Stimulated activated CD8-positive, alpha-beta memory T cell treated with anti-CD3 and anti-CD28 coated beads, Interleukin-7, amount 100 ng/mL, for 24 hours (primary cell): ENCODE results near the gene OVOL2.

Experiments used
- DNase-seq: peaks from one replicate; pipeline ENCODE4 v3.0.0-alpha.2; 2020; ENCODE audit warnings: low read depth

The OVOL2 gene

DNA sequence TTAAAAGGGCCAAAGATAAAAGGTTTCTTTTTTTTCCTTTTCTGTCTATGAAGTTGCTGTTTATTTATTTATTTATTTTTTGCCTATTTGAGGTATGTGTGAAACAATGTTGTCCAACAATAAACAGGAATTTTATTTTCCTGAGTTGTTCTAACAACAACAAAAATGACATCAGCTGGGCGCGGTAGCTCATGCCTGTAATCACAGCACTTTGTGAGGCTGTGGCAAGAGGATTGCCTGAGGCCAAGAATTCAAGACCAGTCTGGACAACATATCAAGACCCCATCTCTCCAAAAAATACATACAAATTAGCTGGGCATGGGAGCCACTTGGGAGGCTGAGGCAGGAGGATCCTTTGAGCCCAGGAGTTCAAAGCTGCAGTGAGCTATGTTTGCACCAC, 44.8 kb downstream of the OVOL2 start:
- no peak for DNase-seq

DNA sequence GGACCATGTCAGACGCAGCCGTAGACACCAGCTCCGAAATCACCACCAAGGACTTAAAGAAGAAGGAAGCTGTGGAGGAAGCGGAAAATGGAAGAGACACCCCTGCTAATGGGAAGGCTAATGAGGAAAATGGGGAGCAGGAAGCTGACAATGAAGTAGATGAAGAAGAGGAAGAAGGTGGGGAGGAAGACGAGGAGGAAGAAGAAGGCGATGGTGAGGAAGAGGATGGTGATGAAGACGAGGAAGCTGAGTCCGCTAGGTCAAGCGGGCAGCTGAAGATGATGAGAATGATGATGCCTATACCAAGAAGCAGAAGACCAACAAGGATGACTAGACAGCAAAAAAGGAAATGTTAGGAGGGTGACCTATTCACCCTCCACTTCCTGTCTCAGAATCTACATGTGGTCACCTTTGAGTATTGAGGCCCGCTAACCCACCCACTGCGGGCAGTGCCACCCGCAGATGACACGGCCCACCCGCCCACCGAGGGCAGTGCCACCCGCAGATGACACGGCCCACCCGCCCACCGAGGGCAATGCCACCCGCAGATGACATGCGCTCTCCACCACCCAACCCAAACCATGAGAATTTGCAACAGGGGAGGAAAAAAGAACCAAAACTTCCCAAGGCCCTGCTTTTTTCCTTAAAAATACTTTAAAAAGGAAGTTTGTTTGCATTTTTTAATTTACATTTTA, 45.6 kb downstream of the OVOL2 start:
- no peak for DNase-seq

DNA sequence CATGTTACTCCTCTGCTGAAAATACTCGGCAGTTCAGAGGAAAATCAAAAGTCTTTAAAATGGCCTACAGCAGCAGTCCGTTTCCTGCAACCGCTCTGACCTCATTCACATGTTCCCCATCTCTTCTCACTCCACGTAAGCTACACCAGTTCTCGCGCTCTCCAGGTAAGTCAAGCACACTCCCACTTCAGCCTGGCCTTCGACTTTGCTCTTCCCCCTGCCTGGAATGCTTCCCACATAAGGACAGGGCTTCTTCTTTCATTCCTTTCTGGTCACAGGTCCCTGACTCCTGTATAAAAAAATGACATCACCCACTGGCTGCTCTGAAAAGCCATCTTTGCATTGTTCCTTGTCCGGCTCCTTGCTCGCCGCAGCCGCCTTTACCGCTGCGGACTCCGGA, 46.2 kb downstream of the OVOL2 start:
- DNase-seq, result no peak

DNA sequence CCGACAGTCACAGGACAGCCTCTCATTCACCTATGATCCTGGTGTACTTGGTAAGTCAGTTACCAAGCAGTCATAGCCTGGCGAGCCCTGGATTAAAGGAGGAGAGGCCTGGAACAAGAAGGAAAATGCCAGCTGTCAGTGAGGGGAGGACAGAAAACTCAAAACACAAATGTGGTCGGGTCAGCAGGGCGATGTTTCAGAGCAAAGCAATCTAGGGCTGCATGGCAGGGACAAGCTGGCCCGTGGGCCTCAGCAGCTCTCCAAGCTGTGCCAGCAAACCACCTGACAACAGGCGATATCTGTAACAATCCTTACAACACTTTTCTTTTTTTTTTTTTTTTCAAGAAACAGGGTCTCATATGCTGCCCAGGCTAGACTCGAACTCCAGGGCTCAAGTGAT, 48.6 kb downstream of the OVOL2 start:
- DNase-seq, result no peak

DNA sequence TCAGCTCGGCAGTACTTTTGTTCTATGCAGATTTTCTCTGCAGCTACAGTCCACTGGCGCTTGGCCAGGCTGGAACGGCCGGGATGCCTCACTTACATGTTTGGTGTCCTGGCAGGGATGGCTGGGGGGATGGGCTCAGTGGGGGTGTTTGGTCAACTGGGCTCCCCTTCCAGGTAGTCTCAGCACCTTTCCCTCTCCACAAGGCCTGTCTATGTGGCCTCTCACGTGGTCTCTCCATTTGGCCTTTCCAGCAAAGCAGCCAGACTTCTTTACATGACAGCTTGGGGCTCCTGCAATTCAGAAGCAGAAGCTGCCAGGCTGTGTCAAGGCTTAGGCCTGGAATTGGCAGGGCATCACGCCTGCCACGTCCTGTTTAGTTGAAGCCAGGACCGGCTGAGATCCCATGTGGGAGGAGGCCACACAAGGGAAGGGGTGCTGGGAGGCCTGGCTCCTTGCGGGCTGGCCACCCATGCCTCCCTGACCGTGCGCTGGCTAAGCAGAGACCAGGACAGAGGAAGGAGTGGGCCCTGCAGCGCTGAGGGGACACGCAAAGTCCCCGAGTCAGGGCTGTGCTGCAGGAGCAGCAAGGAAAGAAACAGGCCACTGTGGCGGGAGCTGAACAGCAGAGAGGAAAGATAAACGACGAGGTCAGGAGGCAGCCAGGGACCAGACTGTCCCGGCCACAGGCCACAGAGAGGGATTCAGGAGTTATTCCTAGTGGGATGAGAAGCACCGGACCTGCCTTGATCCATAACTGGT, 50.0 kb downstream of the OVOL2 start:
- DNase-seq, result no peak

DNA sequence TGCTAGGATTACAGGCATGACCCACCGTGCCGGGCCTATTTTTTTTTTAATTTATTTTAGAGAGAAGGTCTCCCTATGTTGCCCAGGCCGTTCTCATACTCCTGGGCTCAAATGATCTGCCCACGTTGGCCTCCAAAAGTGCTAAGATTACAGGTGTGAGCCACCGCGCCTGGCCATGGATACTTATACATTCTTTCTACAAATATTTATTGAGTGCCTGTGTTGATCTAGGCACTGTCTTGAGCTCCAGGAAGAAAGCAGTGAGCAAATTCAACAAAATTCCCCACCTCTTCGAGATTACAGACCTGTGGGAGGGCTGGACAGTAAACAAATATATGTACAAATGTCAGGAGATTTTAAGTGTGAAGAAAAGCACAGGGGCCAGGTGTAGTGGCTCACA, 51.0 kb downstream of the OVOL2 start:
- DNase-seq, result no peak

DNA sequence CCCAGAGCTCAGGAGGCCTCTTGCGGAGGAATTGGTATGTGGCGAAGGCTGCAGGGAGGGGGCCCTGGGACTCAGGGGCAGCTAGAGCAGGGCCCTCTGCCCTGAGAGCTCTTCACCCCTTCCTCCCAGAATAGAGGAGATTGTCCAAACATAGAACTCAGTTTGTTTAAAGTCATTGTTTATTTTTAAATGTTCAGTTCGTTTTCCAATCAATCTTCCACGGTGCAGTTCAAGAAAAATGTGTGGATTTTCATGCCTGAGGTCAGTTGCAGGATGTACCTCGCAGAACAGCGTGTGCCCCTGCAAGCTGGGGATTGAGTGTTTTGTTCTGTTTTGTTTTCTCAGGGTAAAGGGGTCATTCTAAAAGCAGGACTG, 51.7 kb downstream of the OVOL2 start:
- DNase-seq, result no peak

DNA sequence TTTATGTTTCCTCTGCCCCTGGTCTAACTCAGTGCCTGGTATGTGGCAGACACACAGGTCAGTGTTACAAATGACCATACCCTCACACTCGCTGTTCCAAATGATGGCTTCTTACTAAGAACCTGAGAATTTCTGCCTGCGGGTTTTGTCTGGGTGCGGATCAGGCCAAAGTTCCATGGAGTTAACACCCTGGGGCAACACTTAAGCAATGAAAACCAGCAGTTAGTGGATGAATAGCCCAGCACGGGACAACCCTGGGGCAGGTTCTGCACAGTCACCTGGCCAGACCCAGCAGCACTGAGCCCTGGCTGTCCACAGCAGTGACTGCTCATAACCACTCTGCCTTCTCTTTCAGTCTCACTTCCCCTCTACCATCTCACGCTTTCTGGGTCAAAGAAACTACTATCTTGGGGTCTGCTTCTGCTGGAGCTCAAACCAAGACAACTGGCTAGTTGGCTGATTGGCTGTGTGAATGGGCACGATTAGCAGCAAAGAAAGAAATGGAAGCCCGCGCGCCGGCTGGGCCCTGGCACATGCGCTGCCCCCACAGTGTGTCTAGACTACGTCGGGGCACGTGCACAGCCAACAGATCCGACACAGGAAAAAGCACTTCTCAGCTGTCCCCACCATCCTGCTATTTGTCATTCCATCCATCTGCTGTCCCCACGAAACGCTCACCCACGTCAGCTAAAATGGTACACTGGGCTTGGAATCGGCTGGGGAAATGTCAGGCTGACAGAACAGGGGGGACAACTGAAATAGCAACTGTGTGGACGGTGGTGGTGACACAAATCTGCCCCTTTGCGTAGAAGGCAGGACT, 52.3 kb downstream of the OVOL2 start:
- no peak for DNase-seq

DNA sequence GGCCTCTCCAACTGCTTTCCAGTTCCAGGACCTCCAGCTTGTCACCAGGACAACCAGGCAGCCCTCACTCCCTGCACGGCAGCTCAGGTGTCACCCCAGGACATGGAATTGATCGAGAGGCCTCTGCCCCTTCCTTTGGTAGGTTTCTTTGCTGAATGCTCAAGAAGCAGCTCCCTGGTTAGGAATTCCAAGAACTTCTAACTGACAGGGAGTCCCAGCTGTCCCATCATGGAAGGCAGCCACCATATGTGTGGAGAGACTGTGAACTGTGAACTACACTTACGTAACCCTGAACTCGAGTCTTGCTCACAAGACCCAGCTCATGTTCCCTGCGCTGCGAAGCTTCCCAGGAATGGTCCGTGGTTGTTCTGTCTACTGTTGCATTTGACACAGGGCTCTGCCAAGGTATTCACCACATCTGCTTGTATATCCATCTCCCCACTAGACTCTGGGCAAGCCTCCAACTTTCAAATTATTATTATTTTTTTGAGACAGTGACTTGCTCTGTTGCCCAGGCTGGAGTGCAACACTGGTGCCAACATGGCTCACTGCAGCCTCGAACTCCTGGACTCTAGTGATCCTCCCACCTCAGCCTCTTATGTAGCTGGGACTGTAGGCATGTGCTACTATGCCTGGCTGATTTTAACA, 53.2 kb downstream of the OVOL2 start:
- no peak for DNase-seq

DNA sequence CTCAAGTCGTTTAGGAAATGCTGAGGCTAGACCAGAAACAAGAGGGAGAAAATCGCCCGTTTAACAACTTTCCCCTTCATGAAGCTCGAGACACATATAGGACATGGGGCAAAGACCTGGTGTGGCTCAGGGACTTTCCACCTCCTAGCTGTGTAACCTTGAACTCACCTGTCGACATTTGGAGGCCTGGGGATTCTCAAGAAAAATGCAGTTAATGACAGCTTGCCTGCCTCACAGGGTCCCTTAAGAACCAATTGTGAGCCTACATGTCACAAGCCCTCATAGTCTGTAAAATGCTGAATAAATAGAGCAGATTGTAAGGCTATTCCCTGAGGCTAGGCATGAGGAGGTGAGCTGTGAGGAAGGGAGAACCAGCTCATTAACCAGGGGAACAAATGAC, 53.8 kb downstream of the OVOL2 start:
- no peak for DNase-seq

DNA sequence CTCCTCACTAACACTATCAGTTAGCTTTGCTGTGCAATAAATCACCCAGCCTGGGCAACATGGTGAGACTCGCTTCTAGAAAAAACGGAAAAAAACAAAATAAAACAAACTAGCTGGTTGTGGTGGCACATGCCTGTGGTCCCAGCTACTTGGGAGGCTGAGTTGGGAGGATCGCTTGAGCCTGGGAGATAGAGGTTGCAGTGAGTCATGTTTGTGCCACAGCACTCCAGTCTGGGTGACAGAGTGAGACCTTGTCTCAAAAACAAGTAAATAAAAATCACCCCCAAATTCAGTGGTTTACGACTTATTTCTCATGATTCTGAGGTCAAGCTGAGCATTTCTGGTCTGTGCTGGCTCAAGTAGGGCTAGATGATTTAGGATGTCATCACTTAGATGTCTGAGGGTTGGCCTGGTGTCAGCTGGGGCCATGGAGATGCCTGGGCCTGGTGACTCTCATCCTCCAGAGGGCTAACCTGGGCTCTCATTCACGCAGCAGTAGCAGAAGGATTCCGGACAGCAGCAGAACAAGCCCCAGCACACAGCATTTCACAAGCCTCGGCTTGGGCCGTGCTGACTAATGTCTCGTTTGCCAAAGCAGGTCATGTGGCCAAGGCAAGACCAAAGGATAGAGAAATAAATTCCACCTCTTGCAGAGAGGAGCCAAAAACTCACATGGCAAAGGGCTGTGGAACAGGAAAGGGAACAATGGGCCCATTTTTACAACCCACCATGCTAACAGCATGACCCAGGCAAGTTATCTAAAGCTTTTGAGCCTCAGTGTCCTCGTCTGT, 56.4 kb downstream of the OVOL2 start:
- DNase-seq, result no peak

DNA sequence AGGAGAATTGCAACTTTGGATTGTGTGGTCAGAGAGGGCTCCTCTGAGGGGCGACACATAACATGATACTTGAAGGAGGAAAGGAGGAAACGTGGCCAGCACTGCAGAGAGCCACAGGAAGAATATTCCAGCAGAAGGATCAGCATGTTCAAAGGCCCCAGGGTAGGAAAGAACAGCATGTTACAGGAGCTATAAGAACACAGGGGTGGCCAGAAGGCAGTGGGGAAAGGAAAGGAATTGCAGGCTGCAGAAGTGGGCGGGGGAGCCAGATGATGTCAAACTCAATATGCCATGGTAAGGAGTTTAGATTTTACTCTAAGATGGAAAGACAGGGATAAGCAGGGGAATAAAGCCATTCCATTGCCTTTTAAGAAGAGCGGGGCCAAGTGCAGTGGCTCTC, 58.1 kb downstream of the OVOL2 start:
- DNase-seq, result no peak

DNA sequence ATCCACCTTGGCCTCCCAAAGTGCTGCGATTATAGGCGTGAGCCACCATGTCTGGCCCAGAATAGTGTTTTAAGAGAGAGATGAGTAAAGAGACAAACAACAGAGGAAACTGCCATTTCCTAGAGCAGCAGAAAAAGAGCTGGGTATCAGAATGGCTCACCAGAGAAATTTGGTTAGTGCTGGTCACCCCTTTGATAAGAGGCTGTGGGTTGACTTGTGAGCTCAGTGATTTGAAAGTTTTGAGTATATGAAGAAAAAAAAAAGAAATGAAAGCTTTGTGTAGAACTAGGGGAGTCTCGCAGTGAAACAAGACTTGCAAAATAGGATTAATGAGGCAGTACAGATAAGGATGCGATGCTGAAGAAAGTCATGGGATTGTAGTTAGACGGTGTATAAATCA, 59.3 kb downstream of the OVOL2 start:
- no peak for DNase-seq

DNA sequence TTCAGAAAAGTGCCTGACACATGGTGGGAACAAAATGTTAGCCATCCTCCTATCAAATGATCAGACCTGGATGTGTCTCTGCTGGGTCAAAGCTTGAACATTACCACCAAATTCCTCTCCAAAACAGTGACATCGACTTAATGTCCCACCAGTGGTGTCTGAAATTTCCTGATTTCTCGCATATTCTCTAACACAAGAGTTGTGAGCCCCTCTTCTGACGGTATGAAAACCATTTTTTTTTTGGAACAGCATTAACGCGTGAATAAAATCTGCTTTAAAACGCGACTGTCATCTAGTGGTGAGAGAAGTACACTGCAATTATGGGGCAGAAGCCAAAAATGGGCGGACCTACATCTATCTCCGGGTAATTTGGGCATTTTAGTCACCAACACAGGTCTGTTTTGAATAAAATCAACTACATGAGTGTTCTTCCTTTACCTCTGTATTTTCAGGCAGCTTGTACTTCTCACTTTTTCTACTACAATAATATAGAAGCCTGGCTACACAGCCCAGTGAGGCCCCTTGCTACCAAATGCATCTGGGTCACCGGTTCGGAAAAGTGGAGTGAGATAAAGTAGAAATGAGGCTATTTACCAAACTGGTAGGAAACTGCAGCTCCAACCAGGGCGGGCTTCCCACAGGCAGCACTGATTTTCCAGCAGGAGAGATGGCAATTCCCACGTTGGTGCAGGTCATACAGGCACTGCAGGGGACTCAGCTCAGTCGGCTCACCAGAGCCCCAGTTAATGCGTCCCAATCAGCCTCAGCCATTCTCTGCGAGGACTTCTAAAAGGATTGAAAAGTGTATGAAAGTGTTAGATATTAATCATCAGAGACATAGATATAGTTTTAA, 61.5 kb downstream of the OVOL2 start:
- DNase-seq, result no peak

DNA sequence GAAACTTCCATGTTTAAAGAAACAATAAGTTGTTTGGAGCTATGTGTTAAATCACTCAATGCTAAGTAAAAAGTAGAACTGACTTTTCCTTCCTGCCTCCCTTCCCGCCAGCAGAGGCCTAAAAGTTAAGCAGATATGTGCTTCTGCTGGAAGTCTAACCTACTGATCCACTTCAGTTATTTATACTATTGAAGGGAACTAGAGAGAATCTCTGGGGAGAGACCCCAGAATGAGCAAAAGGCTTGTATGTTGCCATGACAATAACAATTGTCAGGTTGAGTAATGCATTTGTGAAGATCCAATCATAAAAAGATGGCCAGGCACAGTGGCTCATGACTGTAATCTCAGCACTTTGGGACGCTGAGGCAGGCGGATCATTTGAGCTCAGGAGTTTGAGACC, 64.2 kb downstream of the OVOL2 start:
- DNase-seq, result no peak

DNA sequence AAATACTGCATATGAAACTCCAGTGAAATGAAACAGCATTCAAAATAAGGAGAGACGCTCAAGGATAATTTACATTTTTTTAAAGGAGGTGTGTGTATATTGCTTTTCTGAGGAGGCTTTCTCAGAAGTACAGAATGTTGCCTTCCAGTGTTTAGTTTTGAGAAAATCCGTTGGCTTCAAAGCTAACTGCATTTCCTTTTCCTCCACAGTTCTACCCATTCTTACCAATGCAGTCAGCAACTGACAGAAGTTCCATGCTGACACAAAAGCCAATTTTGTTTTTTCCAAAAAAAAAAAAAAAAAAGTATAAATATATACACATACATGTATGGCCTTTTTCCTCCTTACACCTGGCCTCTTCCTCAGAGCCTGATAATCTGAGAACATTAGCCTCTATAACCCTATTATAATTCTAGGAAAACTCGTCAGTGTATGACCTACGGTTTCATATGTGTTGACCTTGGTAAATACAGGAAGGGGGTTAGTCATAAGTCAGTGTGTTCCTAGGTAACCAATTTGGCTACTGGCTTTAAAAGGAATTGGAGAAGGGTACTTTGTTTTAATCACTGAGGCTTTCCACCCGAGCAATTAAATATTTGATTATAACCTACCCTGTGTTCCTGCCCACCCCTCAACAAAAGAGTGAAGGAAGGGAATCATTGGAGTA, 64.7 kb downstream of the OVOL2 start:
- no peak for DNase-seq

DNA sequence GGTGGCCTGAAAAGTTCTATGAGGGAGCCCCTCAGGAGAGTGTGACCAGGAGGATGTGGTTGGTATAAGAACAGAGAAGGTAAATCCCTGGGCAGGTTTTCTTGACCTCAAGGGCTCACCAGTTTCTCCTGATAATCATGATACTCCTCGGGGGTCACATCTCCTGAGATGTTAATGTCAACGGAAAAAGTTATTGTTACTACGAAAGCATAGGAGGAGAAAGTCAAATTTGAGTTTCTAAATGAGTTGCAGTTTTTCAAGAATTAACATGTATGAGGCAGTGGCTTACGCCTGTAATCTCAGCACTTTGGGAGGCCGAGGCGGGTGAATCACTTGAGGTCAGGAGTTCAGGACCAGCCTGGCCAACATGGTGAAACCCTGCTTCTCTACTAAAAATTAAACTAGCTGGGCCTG, 65.5 kb downstream of the OVOL2 start:
- no peak for DNase-seq

DNA sequence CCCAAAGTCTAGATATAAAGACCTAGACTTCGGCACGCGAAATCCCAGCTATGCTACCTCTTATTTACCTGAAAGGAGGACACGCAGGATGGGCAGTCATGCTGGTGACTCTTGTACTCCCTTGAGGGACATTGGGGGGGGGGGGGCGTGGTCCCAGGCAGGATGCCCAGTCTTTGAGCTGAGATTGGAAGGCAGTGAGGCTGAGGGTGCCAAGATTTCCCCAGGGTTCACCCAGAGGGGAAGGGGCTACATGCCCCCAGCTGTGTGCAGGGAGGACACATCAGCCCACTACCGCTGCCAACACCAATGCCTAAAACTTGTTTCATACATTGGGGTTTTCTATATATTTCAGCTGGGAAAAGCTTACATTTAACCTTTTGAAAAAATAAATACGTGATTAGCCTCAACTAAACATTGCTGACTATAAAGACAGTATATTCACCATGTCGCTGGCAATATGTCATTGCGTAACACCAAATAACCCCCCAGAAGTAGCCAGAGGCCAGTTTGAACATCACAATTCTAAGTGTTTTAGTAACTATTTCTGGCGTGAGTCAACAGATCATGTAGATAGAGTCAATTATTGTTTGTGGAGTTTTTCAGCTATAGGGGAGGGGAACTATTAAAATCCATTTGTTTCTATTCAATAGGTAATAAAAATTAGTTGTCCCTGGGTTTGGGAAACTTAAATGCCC, 67.3 kb downstream of the OVOL2 start:
- DNase-seq, result no peak

DNA sequence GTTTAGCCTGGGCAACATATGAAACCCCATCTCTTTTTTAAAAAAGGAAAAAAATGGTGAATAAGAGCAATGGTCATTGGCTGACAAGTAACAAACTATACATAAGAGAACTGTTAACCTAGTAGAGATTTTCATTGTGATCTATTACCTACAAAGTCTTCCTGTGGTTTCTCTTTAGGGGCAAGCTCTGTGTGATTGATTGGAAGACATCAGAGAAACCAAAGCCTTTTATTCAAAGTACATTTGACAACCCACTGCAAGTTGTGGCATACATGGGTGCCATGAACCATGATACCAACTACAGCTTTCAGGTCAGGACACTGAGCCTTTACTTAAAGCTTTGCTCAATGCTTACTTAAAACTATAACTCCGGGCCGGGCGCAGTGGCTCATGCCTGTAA, 69.7 kb downstream of the OVOL2 start:
- no peak for DNase-seq
